ENCODE measurements around the gene RBM4.

DNA sequence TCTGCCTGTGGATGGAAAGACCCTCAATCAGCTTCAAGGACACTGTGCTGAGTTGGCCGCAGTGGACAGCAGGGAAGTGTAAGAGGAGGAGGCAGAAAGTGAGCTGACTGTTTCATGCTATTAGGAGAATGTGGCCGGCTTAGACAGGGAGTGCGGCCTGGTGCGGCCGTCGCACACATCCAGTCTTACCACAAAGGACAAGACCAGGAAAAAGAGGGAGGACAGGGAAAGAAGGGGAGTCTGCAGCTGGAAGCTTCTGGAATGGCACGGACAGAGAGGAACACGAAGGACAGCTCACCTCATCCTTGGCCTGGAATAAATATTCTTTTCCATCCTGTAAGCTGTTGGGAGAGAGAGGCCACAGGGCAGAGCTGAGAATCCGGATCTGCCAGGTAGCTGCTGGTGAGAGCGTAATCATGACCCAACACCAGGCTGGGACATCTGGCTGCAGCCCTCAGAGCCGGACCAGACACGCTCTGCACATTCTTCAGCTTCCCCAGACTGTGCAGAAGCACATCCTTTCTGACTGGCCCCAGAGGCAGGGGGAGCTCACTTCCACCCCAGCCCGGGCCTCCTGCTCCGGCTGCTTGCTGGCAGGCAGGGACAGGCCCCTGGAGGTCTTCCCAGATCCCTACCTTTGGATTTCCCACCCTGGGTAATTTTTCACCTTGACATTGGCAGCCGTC lies 47.7 kb downstream of the RBM4 start:
- TF ChIP-seq, protein P1, sequence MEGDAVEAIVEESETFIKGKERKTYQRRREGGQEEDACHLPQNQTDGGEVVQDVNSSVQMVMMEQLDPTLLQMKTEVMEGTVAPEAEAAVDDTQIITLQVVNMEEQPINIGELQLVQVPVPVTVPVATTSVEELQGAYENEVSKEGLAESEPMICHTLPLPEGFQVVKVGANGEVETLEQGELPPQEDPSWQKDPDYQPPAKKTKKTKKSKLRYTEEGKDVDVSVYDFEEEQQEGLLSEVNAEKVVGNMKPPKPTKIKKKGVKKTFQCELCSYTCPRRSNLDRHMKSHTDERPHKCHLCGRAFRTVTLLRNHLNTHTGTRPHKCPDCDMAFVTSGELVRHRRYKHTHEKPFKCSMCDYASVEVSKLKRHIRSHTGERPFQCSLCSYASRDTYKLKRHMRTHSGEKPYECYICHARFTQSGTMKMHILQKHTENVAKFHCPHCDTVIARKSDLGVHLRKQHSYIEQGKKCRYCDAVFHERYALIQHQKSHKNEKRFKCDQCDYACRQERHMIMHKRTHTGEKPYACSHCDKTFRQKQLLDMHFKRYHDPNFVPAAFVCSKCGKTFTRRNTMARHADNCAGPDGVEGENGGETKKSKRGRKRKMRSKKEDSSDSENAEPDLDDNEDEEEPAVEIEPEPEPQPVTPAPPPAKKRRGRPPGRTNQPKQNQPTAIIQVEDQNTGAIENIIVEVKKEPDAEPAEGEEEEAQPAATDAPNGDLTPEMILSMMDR (IDR thresholded peaks at IDR 0.05 in 4 of 5, conservative IDR thresholded peaks at IDR 0.05 in 1 of 5): no peak
- TF ChIP-seq POLR2A (IDR thresholded peaks at IDR 0.05): no peak

Data from gastrocnemius medialis (tissue), 4 donors.